AG04450 (cell line): ENCODE results near the gene OTUD3. TPM values are rescaled to one million over a fixed set of nuclear protein-coding genes. Genes with fewer than 3 reads are reported as not detected.

Experiments used
- polyA plus RNA-seq: library from polyadenylated mRNA; depleted of rRNA; stranded (reverse); fragments of >200 nt; gene quantifications from 2 replicates; pipeline ENCODE4 v1.2.3, GENCODE V29; 2011; rRNA removed

Gene OTUD3
- polyA plus RNA-seq, 1 experiment: 4.8 TPM

Other genes starting within 250 kb of the OTUD3 start
- gene NBL1, start 238.1 kb upstream of the OTUD3 start, polyA plus RNA-seq: 151 and 234 TPM in 2 replicates
- not detected in 2 replicates for gene HTR6, start 217.5 kb upstream of the OTUD3 start, polyA plus RNA-seq
- 10.1 and 11.4 TPM in 2 replicates for gene TMCO4, start 82.5 kb upstream of the OTUD3 start, polyA plus RNA-seq
- gene RNF186, start 67.1 kb upstream of the OTUD3 start, polyA plus RNA-seq: not detected in 2 replicates
- not detected in 2 replicates for gene PLA2G2E, start 41.2 kb downstream of the OTUD3 start, polyA plus RNA-seq
- gene PLA2G2A, start 97.2 kb downstream of the OTUD3 start, polyA plus RNA-seq: not detected in 2 replicates
- not detected in 2 replicates for gene PLA2G5, start 187.8 kb downstream of the OTUD3 start, polyA plus RNA-seq
- gene PLA2G2D, start 237.1 kb downstream of the OTUD3 start, polyA plus RNA-seq: not detected in 2 replicates